ENCODE measurements around the gene ACOT11. TPM values are rescaled to one million over a fixed set of nuclear protein-coding genes. Genes with fewer than 3 reads are reported as not detected.

ACOT11 gene
- total RNA-seq, 1 donor from 2014 or later: 0.25 TPM

- Mint-ChIP-seq H3K9me3 (ENCODE audit: low read depth) (no peaks in the 10 kb centered on the region), H3K27me3 (ENCODE audit: low read depth) (no peaks in the 10 kb centered on the region), H3K4me1 (ENCODE audit: low read depth) (no peaks in the 10 kb centered on the region), H3K4me3 (ENCODE audit: unreplicated experiment) (no peak overlapping the region), H3K27ac (ENCODE audit: unreplicated experiment) (no peak overlapping the region), H3K36me3 (ENCODE audit: low read depth) (no peaks in the 10 kb centered on the region)
- no peak for DNase-seq (ENCODE audit: low spot score)
- no peak for TF ChIP-seq CTCF (IDR thresholded peaks at IDR 0.05)
These were observed 56.0 kb downstream of the ACOT11 start for GRCh38 chr1:54604051-54604450.

- H3K4me3 Mint-ChIP-seq (ENCODE audit: unreplicated experiment): no peak overlapping the region
- no peaks in the 10 kb centered on the region for H3K4me1 Mint-ChIP-seq (ENCODE audit: low read depth)
- H3K36me3 Mint-ChIP-seq (ENCODE audit: low read depth): no peaks in the 10 kb centered on the region
- no peak for DNase-seq (ENCODE audit: low spot score)
- no peaks in the 10 kb centered on the region for H3K9me3 Mint-ChIP-seq (ENCODE audit: low read depth)
- no peaks in the 10 kb centered on the region for H3K27me3 Mint-ChIP-seq (ENCODE audit: low read depth)
- no peak for TF ChIP-seq CTCF (IDR thresholded peaks at IDR 0.05)
- peak overlapping the region; percentile 49 for H3K27ac Mint-ChIP-seq (ENCODE audit: unreplicated experiment)
These were observed 56.7 kb downstream of the ACOT11 start for GRCh38 chr1:54604572-54605370.

GRCh38 chr1:54606096-54606989 is 58.3 kb downstream of the ACOT11 start:
- H3K4me3 Mint-ChIP-seq (ENCODE audit: unreplicated experiment): no peak overlapping the region
- no peak for DNase-seq (ENCODE audit: low spot score)
- no peaks in the 10 kb centered on the region for H3K9me3 Mint-ChIP-seq (ENCODE audit: low read depth)
- no peaks in the 10 kb centered on the region for H3K36me3 Mint-ChIP-seq (ENCODE audit: low read depth)
- peak overlapping the region; percentile 70 for H3K27ac Mint-ChIP-seq (ENCODE audit: unreplicated experiment)
- H3K27me3 Mint-ChIP-seq (ENCODE audit: low read depth): no peaks in the 10 kb centered on the region
- no peaks in the 10 kb centered on the region for H3K4me1 Mint-ChIP-seq (ENCODE audit: low read depth)
- TF ChIP-seq CTCF (IDR thresholded peaks at IDR 0.05): no peak

- Mint-ChIP-seq H3K9me3 (ENCODE audit: low read depth) (no peaks in the 10 kb centered on the region), H3K27me3 (ENCODE audit: low read depth) (no peaks in the 10 kb centered on the region), H3K36me3 (ENCODE audit: low read depth) (no peaks in the 10 kb centered on the region), H3K4me3 (ENCODE audit: unreplicated experiment) (no peak overlapping the region), H3K27ac (ENCODE audit: unreplicated experiment) (no peak overlapping the region), H3K4me1 (ENCODE audit: low read depth) (no peaks in the 10 kb centered on the region)
- TF ChIP-seq CTCF (IDR thresholded peaks at IDR 0.05): no peak
- DNase-seq (ENCODE audit: low spot score): no peak
These were observed 58.9 kb downstream of the ACOT11 start for GRCh38 chr1:54606990-54607325.

- H3K27ac Mint-ChIP-seq (ENCODE audit: unreplicated experiment): no peak overlapping the region
- H3K4me3 Mint-ChIP-seq (ENCODE audit: unreplicated experiment): no peak overlapping the region
- TF ChIP-seq CTCF (IDR thresholded peaks at IDR 0.05): no peak
- no peaks in the 10 kb centered on the region for H3K27me3 Mint-ChIP-seq (ENCODE audit: low read depth)
- H3K9me3 Mint-ChIP-seq (ENCODE audit: low read depth): no peaks in the 10 kb centered on the region
- no peaks in the 10 kb centered on the region for H3K36me3 Mint-ChIP-seq (ENCODE audit: low read depth)
- H3K4me1 Mint-ChIP-seq (ENCODE audit: low read depth): no peaks in the 10 kb centered on the region
- no peak for DNase-seq (ENCODE audit: low spot score)
These were observed 60.0 kb downstream of the ACOT11 start for GRCh38 chr1:54607821-54608565.
